Tibial artery (tissue), 4 donors: ENCODE results near the gene BCL11A.

Experiments used
- DNase-seq, 2 donors: peaks; one replicate each; pipeline ENCODE4 v3.0.0-alpha.2; 2019
- H3K27ac ChIP-seq, 2 donors: fragments of 200-600 bp; sonication (generic) in 1 of 2; 1 replicate in 1 of 2; 2 replicates in 1 of 2; pipeline ENCODE4 v1.5.1; 2018 to 2019; ENCODE audit warnings: mild to moderate bottlenecking in 1 of 2
- H3K27me3 ChIP-seq, 2 donors: fragments of 200-600 bp; sonication (generic) in 1 of 2; one replicate each; pipeline versions ENCODE4 v1.5.1 to v1.6.0; 2016 to 2019
- H3K36me3 ChIP-seq, 3 donors: fragments of 200-600 bp; sonication (generic) in 2 of 3; one replicate each; pipeline ENCODE4 v1.5.1; 2016 to 2019; ENCODE audit warnings: mild to moderate bottlenecking in 2 of 3
- H3K4me1 ChIP-seq, 4 donors: fragments of 200-600 bp; sonication (generic) in 2 of 4; 1 replicate in 3 of 4; 2 replicates in 1 of 4; pipeline ENCODE4 v1.5.1; 2016 to 2019
- H3K4me3 ChIP-seq, 2 donors: fragments of 200-600 bp; sonication (generic) in 1 of 2; 1 replicate in 1 of 2; 2 replicates in 1 of 2; pipeline ENCODE4 v1.5.1; 2018 to 2019; ENCODE audit warnings: mild to moderate bottlenecking in 2 of 2
- H3K9me3 ChIP-seq, 3 donors: fragments of 200-600 bp; sonication (generic) in 1 of 3; one replicate each; pipeline ENCODE4 v1.5.1; 2016 to 2019
- CTCF ChIP-seq, 2 experiments: fragments of 200-600 bp in 1 of 2; fragments of 450-650 bp in 1 of 2; IDR thresholded peaks; one replicate each; pipeline ENCODE4 v1.5.1; 2017 to 2019; ENCODE audit warnings: antibody characterized with exemption in 2 of 2, mild to moderate bottlenecking in 1 of 2, moderate library complexity in 1 of 2
- intact Hi-C: fragments of 100-400 bp; cut with DNase I; formaldehyde crosslinking; loops from one replicate; pipeline ENCODE4 v1.15.0; 2023; ENCODE audit warnings: low total_unique reads

The BCL11A gene

GRCh38 chr2:60581433-60582282, 28.2 kb upstream of the BCL11A start:
- no peaks in the 10 kb centered on the region for H3K9me3 ChIP-seq
- peak overlapping the region; percentile 20 to 45 for H3K4me3 ChIP-seq
- peak; percentile 33 to 66 for DNase-seq
- H3K27me3 ChIP-seq: peaks cover 0 to 61% of the 10 kb centered on the region in 2 donors
- H3K36me3 ChIP-seq: no peaks in the 10 kb centered on the region
- peak; percentile 74 to 90 for TF ChIP-seq CTCF (IDR thresholded peaks at IDR 0.05)
- no peak overlapping the region for H3K27ac ChIP-seq
- intact Hi-C loops: no loop called here
- peaks cover 0 to 9% (median 8%) of the 10 kb centered on the region in 4 donors for H3K4me1 ChIP-seq

GRCh38 chr2:60577682-60578283, 24.3 kb upstream of the BCL11A start:
- no peak overlapping the region for H3K4me3 ChIP-seq
- H3K4me1 ChIP-seq: peaks cover 0 to 9% (median 8%) of the 10 kb centered on the region in 4 donors
- peaks cover 0 to 34% of the 10 kb centered on the region in 2 donors for H3K27me3 ChIP-seq
- no peaks in the 10 kb centered on the region for H3K36me3 ChIP-seq
- H3K27ac ChIP-seq: no peak overlapping the region
- no peak for TF ChIP-seq CTCF (IDR thresholded peaks at IDR 0.05)
- H3K9me3 ChIP-seq: no peaks in the 10 kb centered on the region
- intact Hi-C loops: no loop called here
- DNase-seq: no peak

DNA sequence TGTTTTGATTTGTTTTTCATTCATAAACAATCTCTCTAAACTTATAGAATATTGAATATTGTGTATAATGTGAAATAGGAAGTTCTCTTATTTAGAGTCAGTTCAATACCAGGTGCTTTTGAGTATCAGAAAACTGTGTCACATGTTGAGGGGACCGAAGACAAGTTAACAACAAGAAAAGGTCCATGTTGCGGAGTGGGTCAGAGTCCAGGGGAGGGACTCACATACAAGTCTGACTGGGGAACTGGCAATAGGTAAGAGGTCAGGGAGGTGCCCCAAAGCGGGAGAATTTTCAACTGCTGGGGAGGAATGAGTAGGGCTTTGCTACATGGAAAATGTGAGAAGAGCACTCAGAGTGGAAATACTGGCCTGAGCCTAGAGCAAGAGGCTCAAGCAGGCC, 19.8 kb upstream of the BCL11A start:
- intact Hi-C loops: no loop called here
- peaks cover 0 to 44% of the 10 kb centered on the region in 2 donors for H3K27me3 ChIP-seq
- no peak overlapping the region for H3K27ac ChIP-seq
- DNase-seq: no peak
- no peak for TF ChIP-seq CTCF (IDR thresholded peaks at IDR 0.05)
- no peaks in the 10 kb centered on the region for H3K9me3 ChIP-seq
- H3K4me1 ChIP-seq: peaks cover 0 to 7% (median 3%) of the 10 kb centered on the region in 4 donors
- no peaks in the 10 kb centered on the region for H3K36me3 ChIP-seq
- H3K4me3 ChIP-seq: no peak overlapping the region

GRCh38 chr2:60570251-60570650, 16.8 kb upstream of the BCL11A start:
- no peak overlapping the region for H3K4me3 ChIP-seq
- DNase-seq: no peak
- intact Hi-C loops: no loop called here
- H3K9me3 ChIP-seq: no peaks in the 10 kb centered on the region
- H3K27ac ChIP-seq: no peak overlapping the region
- peaks cover 0 to 7% (median 3%) of the 10 kb centered on the region in 4 donors for H3K4me1 ChIP-seq
- H3K36me3 ChIP-seq: no peaks in the 10 kb centered on the region
- no peak for TF ChIP-seq CTCF (IDR thresholded peaks at IDR 0.05)
- peaks cover 0 to 70% of the 10 kb centered on the region in 2 donors for H3K27me3 ChIP-seq

- Histone ChIP-seq H3K27ac (no peak overlapping the region), H3K27me3 (peaks cover 0 to 74% of the 10 kb centered on the region in 2 donors), H3K4me3 (no peak overlapping the region), H3K4me1 (peaks cover 0 to 7% (median 3%) of the 10 kb centered on the region in 4 donors), H3K36me3 (no peaks in the 10 kb centered on the region), H3K9me3 (no peaks in the 10 kb centered on the region)
- no peak for DNase-seq
- no peak for TF ChIP-seq CTCF (IDR thresholded peaks at IDR 0.05)
- intact Hi-C loops: no loop called here
Observed at GRCh38 chr2:60569680-60570111, 16.2 kb upstream of the BCL11A start.
